Stimulated activated CD8-positive, alpha-beta memory T cell treated with anti-CD3 and anti-CD28 coated beads, Interleukin-15, amount 100 ng/mL, for 1 hour (primary cell): Measurements from ENCODE around the gene DYNC1I1.

Experiments
- DNase-seq: peaks from one replicate; pipeline ENCODE4 v3.0.0-alpha.2; 2020; ENCODE audit warnings: low read depth

Gene DYNC1I1

DNA sequence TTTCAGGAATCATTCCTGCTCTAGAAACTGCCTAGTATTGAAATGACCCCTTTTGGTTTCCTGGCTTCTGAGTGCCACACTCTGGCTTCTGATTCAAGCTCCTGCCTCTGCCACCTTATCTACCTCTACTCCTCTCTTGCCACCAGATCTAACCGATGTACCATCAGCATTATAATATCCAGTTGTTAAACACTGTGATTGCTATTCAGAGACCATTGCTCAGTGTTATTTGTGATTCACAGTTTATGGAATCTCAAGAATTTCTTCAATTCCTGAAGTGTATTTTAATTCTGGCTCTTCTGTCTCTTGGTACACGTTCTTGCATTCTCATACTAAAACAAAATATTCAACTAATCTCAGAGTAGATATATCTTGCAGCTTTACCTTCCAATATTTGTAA is 88.7 kb downstream of the DYNC1I1 start:
- DNase-seq, result no peak

DNA sequence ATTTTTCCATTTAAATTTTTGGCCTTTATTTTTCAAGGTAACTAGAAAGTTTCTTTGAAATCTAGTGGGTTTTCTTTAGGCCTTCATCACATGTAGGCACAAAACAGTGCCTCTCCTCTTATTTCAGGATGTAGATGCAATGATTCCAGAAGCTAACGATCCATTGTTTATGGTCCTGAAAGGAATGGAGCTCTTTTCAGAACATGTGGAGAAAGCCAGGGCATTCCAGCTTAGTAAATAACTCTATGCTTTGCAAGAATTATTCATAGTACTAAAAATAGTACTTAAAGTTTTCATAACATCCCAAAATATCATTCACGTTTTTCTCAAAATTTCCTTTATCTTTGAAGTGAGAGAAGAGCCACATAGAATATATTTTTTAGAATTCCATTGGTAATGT is 91.3 kb downstream of the DYNC1I1 start:
- no peak for DNase-seq

DNA sequence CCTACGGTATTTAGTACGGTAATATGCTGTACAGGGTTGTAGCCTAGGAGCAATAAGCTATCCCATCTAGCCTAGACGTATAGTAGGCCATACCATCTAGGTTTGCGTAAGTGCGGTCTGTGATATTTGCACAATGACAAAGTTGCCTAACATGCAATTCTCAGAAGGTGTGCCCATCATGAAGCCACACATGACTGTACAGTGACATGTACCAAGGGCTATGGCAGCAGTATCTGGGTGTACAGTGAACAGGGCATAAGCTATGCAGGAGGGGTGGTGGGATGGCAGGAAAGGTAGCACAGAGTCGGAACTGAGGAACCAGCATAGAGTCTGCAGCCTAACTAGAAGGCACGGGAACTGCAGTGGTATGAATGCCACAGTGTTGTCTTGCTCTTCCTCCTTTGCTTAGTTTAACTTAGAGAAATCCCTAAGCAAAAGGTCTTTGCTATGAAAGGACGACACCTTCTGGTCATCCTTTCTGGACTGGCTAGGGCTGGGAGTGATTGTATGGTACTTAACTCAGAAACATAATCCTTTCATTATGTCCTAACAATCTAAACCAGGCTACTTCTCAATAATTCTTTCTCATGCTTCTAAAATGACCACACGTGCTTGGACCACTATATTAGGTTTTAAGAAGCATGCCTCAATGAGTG is 93.5 kb downstream of the DYNC1I1 start:
- DNase-seq, result no peak

DNA sequence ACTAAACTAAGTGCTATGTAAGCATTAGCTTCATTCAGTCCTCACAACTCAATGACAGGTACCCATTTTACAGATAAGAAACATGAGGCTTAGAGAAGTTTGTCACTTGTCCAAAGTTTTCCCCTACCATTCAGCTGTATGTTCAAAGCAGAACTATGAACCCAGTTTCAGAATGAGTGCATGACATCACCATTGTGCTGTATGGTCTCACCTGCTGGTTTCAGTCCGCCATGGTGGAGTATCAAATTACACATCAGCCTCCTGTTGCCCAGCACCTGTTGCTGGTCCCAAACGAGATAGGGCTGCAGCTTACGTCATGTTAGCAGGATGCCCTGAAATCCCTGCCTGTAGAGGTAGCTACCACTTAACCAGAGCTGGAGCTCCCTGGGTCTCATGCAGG is 95.0 kb downstream of the DYNC1I1 start:
- DNase-seq, result no peak

DNA sequence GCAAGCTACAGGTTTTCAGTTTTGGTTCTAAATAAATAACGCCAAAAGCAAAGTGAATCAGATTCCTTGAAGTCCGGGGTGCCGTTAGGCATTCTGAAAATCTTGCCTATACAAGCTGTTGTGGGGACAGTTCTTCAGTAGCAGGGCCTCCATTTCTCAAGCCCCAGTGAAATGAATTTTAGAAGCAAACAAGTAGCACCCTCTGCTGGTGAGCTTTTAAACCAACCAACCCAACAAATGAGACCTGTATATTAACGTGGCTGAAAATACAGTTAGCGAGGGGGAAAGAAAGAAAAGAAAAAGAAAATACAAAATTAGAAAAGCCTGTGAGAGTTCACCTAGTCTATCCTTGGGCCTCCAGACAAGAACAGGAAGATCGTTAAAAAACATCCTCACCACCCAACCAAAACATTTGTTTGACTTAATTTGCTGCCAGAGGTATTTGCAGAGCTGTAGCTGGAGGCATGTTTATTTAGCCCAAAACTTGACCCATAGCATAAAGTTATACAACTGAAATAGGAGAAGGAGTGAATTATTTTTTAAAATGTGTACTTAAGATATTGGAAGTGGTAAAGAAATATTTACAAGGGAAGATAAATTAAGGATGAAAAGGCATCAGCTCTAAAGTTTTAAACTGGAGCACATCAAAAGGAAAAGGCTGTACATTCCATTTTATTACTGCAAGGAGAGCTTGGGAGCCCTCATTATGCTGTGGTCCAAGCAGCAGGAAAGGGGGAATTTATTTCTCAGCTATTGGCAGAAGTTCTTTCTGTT is 98.9 kb downstream of the DYNC1I1 start:
- DNase-seq, result no peak

DNA sequence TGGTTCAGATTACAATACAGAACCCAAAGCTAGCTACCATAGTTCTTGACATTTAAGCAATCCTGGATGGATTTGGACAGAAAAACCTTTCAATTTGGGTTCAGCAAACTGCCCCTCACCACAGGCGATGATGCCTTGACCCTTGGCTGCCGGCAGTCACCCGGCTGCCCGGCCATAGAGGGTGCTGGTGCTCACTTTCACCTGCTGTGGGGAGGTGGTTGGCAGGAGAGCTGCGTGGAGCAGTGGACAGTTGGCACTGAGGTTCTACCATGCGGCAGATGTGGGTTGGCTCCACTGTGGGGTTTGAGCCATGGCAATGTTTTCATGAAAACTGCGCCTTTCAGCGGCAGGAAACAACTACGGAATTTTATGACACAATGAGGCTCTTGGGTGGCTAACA is 99.5 kb downstream of the DYNC1I1 start:
- no peak for DNase-seq

DNA sequence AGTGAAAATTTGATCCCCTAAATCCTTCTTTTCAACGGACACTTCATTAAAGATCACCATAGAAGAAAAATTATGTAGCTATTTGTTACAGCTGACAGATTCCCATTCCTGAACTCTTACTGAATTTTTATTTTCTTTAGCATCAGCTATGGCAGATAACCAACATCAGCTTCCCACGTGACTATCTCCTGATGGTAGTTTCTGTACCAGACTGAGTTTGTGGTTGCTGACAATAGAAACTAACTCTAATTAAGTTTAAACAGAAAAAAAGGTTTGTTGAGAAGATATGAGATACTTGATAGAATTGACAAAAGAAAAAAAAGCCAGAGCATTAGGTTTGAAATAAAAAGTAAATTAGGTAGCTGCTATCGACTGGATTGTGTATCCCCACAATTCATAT is 101.8 kb downstream of the DYNC1I1 start:
- DNase-seq, result no peak

DNA sequence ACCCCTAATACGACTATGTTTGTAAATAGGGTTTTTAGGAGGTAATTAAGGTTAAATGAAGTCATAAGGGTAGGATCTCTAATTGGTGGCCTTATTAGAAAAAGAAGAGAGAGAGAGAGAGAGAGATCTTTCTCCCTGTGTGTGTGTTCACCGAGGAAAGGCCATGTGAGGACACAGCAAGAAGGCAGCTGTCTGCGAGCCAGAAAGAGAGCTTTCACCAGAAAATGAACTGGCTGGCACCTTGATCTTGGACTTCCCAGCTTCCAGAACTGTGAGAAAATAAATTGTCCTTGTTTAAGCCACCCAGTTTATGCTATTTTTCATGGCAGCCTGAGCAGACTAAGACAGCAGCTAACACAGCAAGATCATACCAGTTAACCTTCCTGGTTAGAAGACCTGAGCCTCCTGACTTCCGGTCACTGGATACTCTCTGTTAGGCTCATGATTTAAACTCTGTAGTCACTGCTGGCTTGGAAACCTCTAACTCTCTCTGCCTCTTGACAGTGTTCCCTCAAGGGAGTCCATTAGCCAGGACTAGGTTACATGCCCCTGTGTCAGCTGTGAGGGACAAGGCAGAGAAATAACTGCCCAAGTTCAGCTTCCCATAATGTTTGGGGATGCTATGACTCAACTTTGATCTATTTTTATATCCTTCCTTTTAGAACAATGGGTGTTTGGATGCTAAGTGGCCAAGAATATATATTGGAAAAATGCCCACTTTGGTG is 102.3 kb downstream of the DYNC1I1 start:
- no peak for DNase-seq

DNA sequence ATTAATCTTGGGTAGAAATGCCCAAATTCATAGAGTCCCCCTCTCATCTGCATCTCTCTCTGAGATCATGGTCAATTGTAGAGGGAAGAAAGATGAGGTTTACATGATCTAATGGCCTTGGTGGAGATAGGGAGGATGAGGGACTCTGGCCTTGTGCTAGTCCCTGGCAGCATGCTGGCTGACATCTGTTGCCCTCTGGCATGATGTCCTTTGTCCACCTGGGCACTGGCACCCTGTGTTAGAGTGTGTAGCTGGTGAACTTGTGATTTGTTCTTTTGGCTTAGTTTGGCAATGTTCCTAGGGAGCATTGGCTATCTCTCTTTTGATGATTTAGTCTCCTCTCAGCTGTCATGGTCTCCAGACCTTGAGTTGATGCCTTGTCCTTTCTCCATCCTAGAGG is 103.2 kb downstream of the DYNC1I1 start:
- DNase-seq, result no peak

DNA sequence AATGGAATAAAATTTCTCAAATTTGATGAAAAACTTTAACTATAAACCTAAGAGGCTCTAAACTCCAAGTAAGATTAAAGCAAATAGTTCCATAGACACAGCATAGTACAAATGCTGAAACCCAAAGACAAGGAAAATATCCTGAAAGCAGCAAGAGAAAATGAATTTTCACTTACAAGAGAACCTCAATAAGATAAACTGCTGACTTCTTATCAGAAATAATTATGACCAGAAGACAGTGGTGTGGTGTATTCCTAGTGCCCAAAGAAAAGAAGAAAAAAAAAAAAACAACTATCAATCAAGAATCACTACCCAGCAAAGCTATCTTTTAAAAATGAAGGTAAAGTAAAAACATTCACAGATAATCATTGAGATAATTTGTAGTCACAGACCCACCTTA is 106.3 kb downstream of the DYNC1I1 start:
- no peak for DNase-seq

DNA sequence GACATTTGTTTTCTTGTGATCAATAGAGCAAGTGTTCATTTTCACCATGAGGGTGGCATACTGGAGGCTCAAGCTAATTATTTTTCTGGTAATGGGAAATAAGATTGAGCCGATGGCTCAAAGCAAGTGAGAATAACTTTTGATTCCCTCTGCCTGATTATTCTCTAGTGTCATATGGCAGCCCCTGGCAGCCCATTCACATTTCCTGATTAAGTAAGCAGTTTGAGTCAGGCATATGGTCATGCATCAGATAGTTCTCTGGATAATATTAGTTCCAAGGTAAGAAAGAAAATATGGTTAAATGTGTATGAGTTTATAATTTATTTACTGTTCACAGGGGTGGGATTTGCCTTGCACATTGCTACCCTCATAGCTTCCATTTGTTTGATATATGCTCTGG is 109.2 kb downstream of the DYNC1I1 start:
- DNase-seq, result no peak

DNA sequence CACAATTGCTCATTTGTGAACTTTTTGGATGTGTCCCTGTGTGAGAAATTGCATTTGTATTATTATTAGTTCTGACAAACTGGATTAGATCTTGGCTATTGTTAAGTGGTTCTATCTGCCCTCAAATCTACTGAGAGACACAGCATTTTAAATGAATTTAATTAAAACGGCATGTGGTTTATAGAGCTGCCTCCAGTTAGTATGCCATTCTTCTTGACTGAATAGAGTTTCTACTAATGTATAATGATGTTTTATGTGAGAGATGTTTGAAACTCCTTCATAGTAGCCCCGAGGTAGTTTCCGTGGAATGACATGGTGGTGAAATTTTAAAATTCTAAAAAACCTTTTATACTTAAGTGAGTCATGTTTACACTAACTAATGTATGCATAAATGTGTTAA is 110.9 kb downstream of the DYNC1I1 start:
- DNase-seq, result no peak

DNA sequence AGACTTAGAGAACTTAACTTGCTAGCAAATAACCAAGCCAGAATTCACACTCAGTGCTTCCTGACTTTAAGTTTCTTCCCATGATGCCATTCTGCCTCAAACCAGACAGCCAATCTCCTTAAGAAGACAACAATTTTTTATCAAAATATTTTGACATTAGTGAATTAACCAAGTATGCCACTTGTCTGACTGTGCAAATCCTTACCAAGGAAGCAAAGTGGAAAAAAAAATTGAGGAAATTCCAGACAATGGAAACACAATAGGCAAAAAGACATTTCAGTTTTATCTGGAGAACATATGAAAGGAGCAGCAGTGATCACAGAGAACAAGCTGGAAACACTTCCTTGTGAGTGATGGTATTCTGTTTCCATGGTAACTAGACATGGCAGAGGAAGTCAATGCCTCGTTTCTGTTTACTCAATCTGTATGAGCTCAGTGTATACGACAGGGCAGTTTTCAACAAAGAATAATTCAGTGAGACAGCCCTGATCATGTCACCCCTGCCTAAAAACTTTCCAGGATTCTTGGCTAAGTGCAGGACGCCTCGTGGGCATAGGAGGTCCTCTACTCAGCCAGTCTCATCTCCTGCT is 114.2 kb downstream of the DYNC1I1 start:
- no peak for DNase-seq

DNA sequence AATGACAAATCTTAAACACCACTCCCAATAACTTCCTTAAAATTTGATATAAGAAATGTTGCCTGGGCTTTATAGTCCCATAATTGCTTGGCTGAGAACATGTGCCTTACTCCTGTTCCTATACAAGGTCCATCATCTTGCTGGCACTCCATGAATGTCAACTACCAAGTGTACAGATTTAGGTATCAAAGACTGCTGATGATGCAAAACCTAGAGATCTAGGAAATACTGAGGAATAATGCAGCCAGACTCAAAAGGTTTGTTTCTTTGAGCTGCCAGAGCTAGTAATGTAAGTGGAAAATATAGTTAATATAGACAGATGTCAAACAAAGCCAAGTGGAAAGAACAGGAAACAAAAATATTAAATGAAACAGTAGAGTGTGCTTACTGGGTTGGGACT is 121.1 kb downstream of the DYNC1I1 start:
- no peak for DNase-seq

DNA sequence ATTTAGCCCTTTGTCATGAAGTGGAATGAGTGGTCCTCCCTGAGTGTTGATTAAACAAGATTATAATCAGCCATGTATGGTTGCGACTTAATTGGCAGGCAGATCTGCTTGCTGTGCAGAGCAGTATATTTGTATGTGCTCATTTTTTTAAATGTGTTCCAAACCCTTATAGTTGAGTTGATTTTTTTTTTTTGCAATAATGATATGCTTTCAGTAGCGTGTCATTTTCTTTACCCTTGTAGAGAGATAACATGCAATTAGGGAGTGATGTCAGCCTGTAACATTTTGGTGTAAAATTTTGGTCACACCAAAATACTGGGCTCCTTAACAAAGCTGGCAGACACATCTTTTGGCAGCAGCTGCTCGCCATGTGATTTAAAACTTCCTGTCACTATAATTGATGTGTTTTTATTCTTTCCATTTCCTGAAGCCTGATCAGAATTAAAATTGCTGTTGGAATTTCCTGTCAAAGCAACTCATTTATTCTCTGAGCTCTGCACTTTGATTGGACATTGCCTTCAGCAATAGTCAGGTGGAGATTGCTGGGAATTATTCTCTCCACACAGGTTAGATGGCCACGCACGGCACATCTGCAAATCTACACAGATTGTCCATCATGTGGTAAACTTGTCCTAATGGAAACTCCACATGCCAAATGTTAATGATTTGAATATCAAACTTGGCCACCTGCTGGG is 125.3 kb downstream of the DYNC1I1 start:
- DNase-seq, result no peak

DNA sequence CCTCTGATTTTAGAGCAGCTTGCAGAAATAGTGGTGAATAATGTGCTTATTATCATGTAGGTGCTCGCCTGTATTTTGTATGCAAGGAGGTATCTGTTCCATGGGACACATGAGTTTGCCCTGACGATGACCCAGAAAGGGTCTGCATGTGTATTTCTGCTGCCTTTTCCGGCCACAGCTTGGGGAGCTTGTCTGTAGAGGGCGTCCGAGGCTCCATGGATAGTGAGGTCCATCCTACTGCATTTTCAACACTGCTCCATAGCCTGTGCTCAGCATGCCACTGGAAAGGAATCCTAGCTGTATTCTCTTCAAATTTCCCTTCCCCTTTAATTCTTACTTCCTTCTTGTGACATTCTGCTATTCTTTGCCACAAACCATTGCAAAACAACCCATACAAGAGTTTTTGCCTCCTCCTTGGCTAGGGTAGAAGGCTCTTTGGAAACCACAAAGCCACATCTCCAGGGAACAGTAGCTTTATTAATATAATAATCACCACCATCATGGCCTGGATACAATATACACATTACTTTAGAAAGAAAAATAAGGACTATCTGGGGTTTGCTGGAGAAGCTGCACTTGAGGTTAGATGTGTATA is 127.7 kb downstream of the DYNC1I1 start:
- no peak for DNase-seq

DNA sequence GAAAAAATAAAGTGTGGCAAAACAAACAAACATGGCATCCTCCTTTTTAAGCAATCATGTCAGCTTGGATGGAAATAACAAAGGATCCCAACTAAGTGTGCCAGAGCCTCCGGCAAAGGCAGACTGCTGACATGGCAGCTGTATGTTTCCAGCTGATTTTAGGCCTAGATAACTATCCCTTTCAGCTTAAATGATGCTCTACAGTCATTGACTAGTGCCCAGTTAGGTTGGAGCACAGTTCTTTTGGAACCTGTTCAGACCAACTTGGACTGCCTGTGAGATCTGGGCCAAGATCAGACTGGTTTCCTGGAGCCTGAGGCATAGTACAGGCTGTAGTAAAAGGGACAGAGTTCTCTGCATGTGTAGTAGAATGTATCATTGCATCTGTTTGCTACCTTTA is 128.7 kb downstream of the DYNC1I1 start:
- no peak for DNase-seq

DNA sequence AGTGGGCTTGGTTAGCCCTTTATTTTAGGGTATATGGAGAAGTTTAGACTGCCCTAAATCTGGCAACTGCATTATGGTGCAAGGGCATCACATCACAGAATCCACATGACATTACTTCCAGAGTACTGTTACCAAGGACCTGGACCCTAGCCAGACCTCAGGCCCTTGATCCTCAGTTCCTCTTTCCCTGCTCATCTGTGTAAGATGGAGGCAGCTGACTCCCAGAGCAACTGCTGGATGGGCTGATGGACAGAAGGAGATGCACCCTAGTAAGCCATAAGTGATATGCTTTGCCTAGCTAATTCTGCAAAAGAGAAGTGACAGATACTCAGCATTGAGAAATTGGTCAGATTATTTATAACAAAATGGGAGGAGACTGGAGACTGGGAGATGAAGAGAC is 131.7 kb downstream of the DYNC1I1 start:
- DNase-seq, result no peak

DNA sequence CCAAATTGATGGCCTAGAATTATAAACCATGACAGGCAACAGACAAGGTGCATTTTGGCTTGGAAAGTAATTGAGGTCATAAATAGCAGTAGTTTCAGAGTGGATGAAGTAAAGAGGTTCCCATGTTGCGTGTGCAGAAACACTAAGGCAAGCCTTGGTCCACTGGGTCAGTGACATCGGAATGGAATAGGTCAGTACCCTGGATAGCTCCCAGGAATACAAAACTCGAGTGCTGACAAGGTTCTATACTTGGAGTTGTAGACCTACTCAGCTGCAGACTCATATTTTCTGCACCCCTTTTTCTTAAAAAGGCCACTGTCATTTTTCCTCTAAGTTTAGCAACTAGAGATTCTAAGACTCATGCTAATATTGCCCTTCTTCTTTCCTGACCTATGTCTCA is 132.8 kb downstream of the DYNC1I1 start:
- no peak for DNase-seq

DNA sequence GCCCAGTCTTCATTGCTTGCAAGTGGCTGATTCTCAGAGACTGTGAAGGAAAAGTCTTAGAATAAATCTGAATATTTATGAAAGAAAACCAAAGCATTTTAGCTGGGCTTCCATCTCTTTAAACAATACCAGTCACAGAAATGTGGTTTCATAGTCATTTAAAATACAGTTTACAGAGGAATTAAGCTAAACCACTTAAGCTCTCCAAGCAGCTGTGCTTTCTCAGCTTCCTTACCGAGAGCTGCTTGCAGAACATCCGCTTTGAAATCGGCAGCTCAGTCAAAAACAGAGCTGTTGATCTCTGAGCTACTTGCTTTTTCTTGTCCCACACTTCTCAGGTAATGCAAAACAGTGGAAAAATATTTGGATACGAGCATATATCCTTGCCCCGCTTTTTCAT is 134.5 kb downstream of the DYNC1I1 start:
- DNase-seq, result no peak

DNA sequence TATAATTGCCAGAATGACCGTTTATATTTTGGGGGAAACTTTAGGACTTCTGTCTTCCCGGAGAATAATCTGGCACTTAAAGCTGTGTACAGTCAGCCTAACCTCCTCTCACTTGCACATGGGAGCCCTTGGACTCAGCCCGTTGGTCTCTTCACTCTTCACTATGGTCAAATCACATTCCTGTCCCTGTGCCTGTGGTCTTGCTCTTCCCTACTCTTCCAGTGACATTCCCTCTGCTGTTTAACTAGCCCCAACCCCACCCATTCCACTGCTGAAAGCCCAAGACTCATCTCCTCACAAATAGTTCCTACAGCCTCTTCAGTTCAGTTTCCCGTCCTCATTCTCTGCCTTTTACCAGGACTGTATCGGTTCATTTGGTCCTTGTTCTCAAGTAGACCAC is 135.0 kb downstream of the DYNC1I1 start:
- no peak for DNase-seq

DNA sequence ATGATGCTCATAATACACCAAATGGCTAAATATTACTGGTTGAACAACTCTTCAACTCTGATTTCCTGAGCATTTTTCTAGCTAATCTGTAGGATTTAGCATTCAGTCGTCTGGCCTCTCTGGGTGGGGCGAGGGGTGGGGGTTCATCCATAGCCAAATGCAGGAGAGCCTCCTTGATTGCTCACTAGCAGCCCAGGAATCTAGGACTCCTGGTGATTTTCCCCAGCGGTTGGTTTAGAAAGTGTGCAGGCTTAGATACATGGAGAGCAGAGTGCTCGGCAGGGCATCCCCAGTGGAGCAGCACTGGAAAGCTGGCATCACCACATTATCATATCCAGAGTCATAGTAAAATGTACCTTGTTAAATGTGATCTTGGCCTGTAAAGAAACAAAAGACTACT is 136.1 kb downstream of the DYNC1I1 start:
- no peak for DNase-seq
